Mesodermal cell (in vitro differentiated cells): Measurements from ENCODE around the gene JAK3.

Source experiments
- H3K27ac ChIP-seq: 2 replicates; pipeline ENCODE4 v1.7.0; 2013; ENCODE audit warnings: mild to moderate bottlenecking, low read depth, low read length, moderate library complexity; ENCODE audit not compliant: severe bottlenecking
- H3K36me3 ChIP-seq: 2 replicates; pipeline ENCODE4 v1.7.1; 2013; ENCODE audit warnings: mild to moderate bottlenecking, low read length, moderate library complexity; ENCODE audit not compliant: control insufficient read depth, insufficient read depth
- H3K4me1 ChIP-seq: one replicate; pipeline ENCODE4 v1.7.1; 2013; ENCODE audit warnings: mild to moderate bottlenecking, low read length; ENCODE audit not compliant: insufficient read depth, control insufficient read depth, poor library complexity, severe bottlenecking
- H3K4me3 ChIP-seq: 2 replicates; pipeline ENCODE4 v1.7.0; 2013; ENCODE audit warnings: low read length, control low read depth, mild to moderate bottlenecking; ENCODE audit not compliant: insufficient read depth, poor library complexity, severe bottlenecking; ENCODE audit errors: extremely low read depth
- H3K9me3 ChIP-seq: 2 replicates; pipeline ENCODE4 v1.7.1; 2013; ENCODE audit warnings: mild to moderate bottlenecking, low read length, moderate library complexity; ENCODE audit not compliant: control insufficient read depth
- WGBS, 2 experiments: methylation state at CpG; one replicate each; pipeline ENCODE4 v1.1.5; 2013; ENCODE audit warnings: missing lambda C conversion rate in 2 of 2; ENCODE audit not compliant: insufficient coverage in 2 of 2; 5-methylcytosine and 5-hydroxymethylcytosine counted together

JAK3 gene

GRCh38 chr19:17874758-17875135, 27.0 kb upstream of the JAK3 start:
- 97 to 98% methylated on average over 8 to 9 of the region's 9 CpGs for WGBS, 2 experiments
- H3K4me3 ChIP-seq: no peak overlapping the region
- no peaks in the 10 kb centered on the region for H3K36me3 ChIP-seq
- H3K9me3 ChIP-seq: no peaks in the 10 kb centered on the region
- no peaks in the 10 kb centered on the region for H3K4me1 ChIP-seq
- H3K27ac ChIP-seq: no peak overlapping the region

GRCh38 chr19:17873786-17874757, 26.3 kb upstream of the JAK3 start:
- Histone ChIP-seq H3K27ac (no peak overlapping the region), H3K36me3 (no peaks in the 10 kb centered on the region), H3K9me3 (no peaks in the 10 kb centered on the region), H3K4me3 (peak overlapping the region; percentile 20), H3K4me1 (no peaks in the 10 kb centered on the region)
- WGBS, 2 experiments: 27 to 28% methylated on average over 49 to 54 of the region's 63 CpGs

DNA sequence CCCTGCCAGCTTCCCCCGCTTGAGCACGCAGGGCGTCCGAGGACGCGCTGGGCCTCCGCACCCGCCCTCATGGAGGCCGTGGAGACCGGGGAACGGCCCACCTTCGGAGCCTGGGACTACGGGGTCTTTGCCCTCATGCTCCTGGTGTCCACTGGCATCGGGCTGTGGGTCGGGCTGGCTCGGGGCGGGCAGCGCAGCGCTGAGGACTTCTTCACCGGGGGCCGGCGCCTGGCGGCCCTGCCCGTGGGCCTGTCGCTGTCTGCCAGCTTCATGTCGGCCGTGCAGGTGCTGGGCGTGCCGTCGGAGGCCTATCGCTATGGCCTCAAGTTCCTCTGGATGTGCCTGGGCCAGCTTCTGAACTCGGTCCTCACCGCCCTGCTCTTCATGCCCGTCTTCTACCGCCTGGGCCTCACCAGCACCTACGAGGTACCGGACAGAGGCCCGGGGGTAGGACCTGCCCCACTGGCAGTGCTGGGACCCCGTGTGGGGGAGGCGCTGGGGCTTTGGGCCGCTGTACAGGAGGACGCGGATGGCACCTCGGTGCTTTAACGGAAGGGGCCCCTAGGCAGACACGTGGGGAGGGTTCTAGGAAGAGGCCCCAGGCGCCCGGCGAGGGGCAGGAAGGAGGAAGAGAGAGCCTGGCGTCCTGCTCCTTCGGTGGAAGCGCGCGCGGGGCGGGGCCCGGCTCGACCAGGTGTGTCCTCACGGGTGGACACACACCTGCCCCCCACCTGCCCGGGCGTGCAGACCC, 24.6 kb upstream of the JAK3 start:
- Histone ChIP-seq H3K27ac (no peak overlapping the region), H3K4me3 (no peak overlapping the region), H3K9me3 (no peaks in the 10 kb centered on the region), H3K36me3 (no peaks in the 10 kb centered on the region), H3K4me1 (no peaks in the 10 kb centered on the region)
- WGBS, 2 experiments: 91 to 92% methylated on average over 50 to 61 of the region's 61 CpGs

GRCh38 chr19:17871878-17872250, 24.1 kb upstream of the JAK3 start, which contains the start of gene SLC5A5:
SLC5A5 (plus strand) TSS chr19:17871945; CDS start chr19:17872320, 375 bp downstream.
- H3K4me3 ChIP-seq: no peak within 1 kb of the TSS

DNA sequence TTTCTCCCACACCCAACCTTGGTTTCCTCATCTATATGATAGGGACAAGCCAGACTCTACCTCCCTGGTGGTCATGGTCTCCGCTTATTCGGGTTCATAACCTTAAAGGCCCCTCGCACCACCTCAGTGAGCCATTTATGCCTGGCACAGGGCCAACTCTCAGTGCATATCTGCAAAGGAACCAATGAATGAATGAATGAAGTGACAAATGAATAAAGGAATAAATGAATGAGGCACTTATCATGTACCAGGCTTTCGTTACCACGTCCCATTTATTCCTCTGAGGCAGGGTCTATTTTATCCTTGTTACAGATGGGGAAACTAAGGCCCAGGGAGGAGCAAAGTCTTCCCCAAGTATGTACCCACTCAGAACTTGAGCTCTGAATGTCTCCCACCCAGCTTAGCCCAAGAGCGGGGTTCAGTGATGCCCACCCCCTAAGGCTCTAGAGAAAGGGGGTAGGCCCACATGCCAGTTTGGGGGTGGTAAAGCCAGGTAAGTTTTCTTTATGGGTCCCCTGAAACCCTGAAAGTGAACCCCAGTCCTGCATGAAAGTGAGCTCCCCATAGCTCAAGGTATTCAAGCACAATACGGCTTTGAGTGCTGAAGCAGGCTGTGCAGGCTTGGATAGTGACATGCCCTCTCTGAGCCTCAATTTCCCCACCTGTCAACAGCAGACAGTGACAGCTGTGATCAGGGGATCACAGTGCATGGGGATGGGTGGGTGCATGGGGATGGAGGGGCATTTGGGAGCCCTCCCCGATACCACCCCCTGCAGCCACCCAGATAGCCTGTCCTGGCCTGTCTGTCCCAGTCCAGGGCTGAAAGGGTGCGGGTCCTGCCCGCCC, 23.5 kb upstream of the JAK3 start:
- Histone ChIP-seq H3K36me3 (no peaks in the 10 kb centered on the region), H3K4me1 (no peaks in the 10 kb centered on the region), H3K4me3 (no peak overlapping the region), H3K27ac (no peak overlapping the region), H3K9me3 (no peaks in the 10 kb centered on the region)
- WGBS, 2 experiments: 77 to 81% methylated on average over 6 to 8 of the region's 10 CpGs

More at GRCh38 chr19:17871878-17872250, 24.1 kb upstream of the JAK3 start, which contains the start of gene SLC5A5:
- H3K4me1 ChIP-seq: no peaks in the 10 kb centered on the region
- no peak within 1 kb of the TSS for H3K27ac ChIP-seq
- 46 to 47% methylated on average over 23 of the region's 26 CpGs for WGBS, 2 experiments
- H3K9me3 ChIP-seq: no peaks in the 10 kb centered on the region
- no peaks in the 10 kb centered on the region for H3K36me3 ChIP-seq

- no peaks in the 10 kb centered on the region for H3K9me3 ChIP-seq
- H3K27ac ChIP-seq: no peak overlapping the region
- 27 to 36% methylated on average over 9 of the region's 11 CpGs for WGBS, 2 experiments
These were observed 21.4 kb upstream of the JAK3 start for GRCh38 chr19:17869114-17869608.

DNA sequence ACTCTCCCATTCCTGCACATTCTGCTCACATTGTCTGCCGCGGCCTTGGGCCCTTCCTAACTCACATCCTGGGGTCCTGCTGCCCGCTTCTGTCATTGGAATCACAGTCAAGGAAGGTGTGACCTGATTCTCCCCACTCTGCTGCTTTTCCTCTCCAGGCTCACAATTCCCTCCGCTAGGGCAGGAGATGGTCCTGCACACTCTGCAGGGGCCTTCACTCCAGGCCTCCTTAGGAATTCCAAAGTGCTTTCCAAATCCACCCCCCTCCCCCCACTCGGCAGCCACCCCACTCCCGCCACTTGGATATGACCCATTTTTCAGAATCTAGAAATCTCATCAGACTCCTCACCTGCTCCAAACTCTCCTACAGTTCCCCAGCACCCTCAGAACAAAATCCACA, 20.9 kb upstream of the JAK3 start:
- no peak overlapping the region for H3K27ac ChIP-seq
- no peaks in the 10 kb centered on the region for H3K4me1 ChIP-seq
- no peak overlapping the region for H3K4me3 ChIP-seq
- peaks cover 21% of the 10 kb centered on the region for H3K36me3 ChIP-seq
- 48 to 53% methylated on average over 5 to 6 of the region's 6 CpGs for WGBS, 2 experiments
- H3K9me3 ChIP-seq: no peaks in the 10 kb centered on the region

More at GRCh38 chr19:17869114-17869608, 21.4 kb upstream of the JAK3 start:
- no peak overlapping the region for H3K4me3 ChIP-seq
- peaks cover 16% of the 10 kb centered on the region for H3K36me3 ChIP-seq
- no peaks in the 10 kb centered on the region for H3K4me1 ChIP-seq

DNA sequence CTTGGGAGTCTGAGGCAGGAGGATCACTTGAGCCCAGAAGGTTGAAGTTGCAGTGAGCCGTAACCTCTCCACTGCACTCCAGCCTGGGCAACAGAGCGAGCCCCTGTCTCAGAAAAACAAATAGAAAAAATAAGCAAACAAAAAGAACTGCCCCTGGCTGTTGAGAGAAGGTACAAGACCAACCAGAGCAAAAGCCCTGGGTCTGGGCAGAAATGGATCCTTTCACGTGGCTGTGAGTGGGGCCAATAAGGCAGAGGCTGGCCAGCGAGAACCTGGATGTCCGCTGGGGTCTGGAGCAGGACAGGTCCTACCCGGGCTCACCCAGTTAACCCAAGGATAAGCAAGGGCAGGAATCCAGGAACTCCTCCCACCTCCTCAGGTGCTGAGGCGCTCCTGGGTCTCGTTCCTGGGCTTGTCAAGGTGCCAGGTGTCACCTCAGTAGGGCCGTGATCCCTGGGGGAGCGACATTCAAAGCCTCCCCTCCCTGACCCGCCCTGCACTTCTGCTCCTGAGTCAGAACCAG, 19.2 kb upstream of the JAK3 start:
- Histone ChIP-seq H3K27ac (no peak overlapping the region), H3K9me3 (no peaks in the 10 kb centered on the region), H3K36me3 (peaks cover 38% of the 10 kb centered on the region), H3K4me1 (peaks cover 2% of the 10 kb centered on the region), H3K4me3 (no peak overlapping the region)
- 78 to 90% methylated on average over 5 to 10 of the region's 11 CpGs for WGBS, 2 experiments

DNA sequence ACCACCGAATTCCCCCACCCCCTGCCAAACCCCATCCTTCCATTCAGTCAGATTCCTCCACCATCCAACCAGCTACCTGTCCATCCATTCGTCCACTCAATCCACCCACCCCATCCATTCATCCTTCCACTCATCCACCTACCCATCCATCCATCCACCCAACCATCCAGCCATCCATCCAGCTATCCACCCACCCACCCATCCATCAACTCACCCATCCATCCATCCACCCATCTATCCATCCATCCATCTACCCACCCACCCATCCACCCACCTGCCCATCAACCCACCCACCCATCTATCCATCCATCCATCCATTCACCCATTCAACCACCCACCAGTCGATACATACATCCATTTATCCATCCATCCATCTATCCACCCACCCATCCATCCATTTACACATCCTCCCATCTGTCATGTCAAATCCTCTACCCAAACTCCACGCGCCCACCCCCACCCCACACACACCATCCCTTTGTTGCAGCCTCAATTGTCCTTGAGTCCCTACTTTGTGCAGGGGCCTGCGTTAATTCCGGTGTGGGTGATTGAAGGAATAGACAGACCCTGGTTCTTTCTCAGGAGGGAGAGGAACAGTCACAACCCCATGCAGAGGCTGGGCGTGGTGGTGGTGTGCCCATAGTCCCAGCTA, 18.7 kb upstream of the JAK3 start:
- Histone ChIP-seq H3K4me1 (peaks cover 4% of the 10 kb centered on the region), H3K4me3 (no peak overlapping the region), H3K9me3 (no peaks in the 10 kb centered on the region), H3K27ac (no peak overlapping the region), H3K36me3 (peaks cover 43% of the 10 kb centered on the region)
- WGBS, 2 experiments: 85 to 94% methylated on average over 8 of the region's 8 CpGs
